Kidney (tissue), 14 donors: ENCODE data around the gene FTH1. TPM values are rescaled to one million over a fixed set of nuclear protein-coding genes. Genes with fewer than 3 reads are reported as not detected.
A peak's percentile ranks its signal among the peaks of the same experiment; 100 is the strongest.

Experiments
- DNase-seq, 5 donors: peaks; one replicate each; pipeline ENCODE4 v3.0.0-alpha.2; 2013 to 2020
- FAIRE-seq: peaks from 2 replicates; lab custom pipeline; 2012; peaks lifted over from hg19 to GRCh38; lab: Jason Lieb, UNC
- H3K27ac ChIP-seq, 2 donors: one replicate each; pipeline ENCODE4 v1.7.0; 2013; ENCODE audit warnings: low read depth in 2 of 2, low read length in 2 of 2, inconsistent platforms in 1 of 2
- H3K27me3 ChIP-seq: one replicate; pipeline ENCODE4 v1.7.1; 2013; ENCODE audit warnings: low read length, inconsistent platforms; ENCODE audit not compliant: control insufficient read depth, insufficient read depth
- H3K36me3 ChIP-seq, 3 donors: one replicate each; pipeline versions ENCODE4 v1.7.0 to v1.7.1; 2013; ENCODE audit warnings: low read length in 3 of 3, control low read depth in 1 of 3, inconsistent platforms in 1 of 3; ENCODE audit not compliant: insufficient read depth in 3 of 3, control insufficient read depth in 2 of 3
- H3K4me1 ChIP-seq, 3 donors: one replicate each; pipeline versions ENCODE4 v1.7.0 to v1.7.1; 2013; ENCODE audit warnings: low read length in 3 of 3, inconsistent platforms in 1 of 3, low read depth in 1 of 3; ENCODE audit not compliant: control insufficient read depth in 2 of 3, insufficient read depth in 2 of 3
- H3K4me3 ChIP-seq, 3 donors: one replicate each; pipeline versions ENCODE4 v1.7.0 to v1.8.1; 2013; ENCODE audit warnings: low read length in 3 of 3, control low read depth in 1 of 3, inconsistent platforms in 1 of 3
- H3K9ac ChIP-seq, 3 donors: one replicate each; pipeline versions ENCODE4 v1.7.0 to v1.7.1; 2013; ENCODE audit warnings: low read length in 3 of 3, control low read depth in 1 of 3, inconsistent platforms in 1 of 3
- H3K9me3 ChIP-seq, 3 donors: one replicate each; pipeline versions ENCODE4 v1.7.0 to v1.7.1; 2013; ENCODE audit warnings: low read length in 3 of 3, control low read depth in 1 of 3, inconsistent platforms in 1 of 3; ENCODE audit not compliant: control insufficient read depth in 2 of 3, insufficient read depth in 1 of 3
- intact Hi-C: fragments of 100-400 bp; cut with DNase I; formaldehyde crosslinking; loops from one replicate; pipeline ENCODE4 v1.11.1; 2022
- polyA plus RNA-seq: library from polyadenylated mRNA; stranded (reverse); fragments of 350-450 nt; fragmentation: Illumina TruSeq; extraction: RNeasy Lipid Tissue Mini Kit (QIAGEN cat#74804); gene quantifications from one replicate; pipeline ENCODE4 v1.2.3, GENCODE V29; 2014; ENCODE audit warnings: low read depth, low replicate concordance; ENCODE audit not compliant: insufficient read depth
- total RNA-seq: library from RNA; stranded (reverse); fragmentation: NEBNext Ultra II Directional; extraction: Animal tissue kit (Norgen Biotek cat#: 25700); gene quantifications from one replicate; pipeline ENCODE4 v1.2.1, GENCODE V29; 2021
- TF ChIP-seq, protein P1 (sequence below): IDR thresholded peaks from 3 replicates; pipeline ENCODE4 v1.5.1; 2012; ENCODE audit warnings: mild to moderate bottlenecking, moderate library complexity, borderline replicate concordance; ENCODE audit not compliant: insufficient read depth; ENCODE audit errors: extremely low read depth
- donor health status: control.
- donor health status: control.
- donor health status: control.
- donor health status: control.
- donor health status: control.
- donor health status: DM: yes; HTN: yes; CAD: no.
- donor health status: Normal renal cell carcinoma (clear cell type).

Gene FTH1
- total and polyA plus RNA-seq, 2 donors from 2014 or later = 3,221 to 7,914 TPM

DNA sequence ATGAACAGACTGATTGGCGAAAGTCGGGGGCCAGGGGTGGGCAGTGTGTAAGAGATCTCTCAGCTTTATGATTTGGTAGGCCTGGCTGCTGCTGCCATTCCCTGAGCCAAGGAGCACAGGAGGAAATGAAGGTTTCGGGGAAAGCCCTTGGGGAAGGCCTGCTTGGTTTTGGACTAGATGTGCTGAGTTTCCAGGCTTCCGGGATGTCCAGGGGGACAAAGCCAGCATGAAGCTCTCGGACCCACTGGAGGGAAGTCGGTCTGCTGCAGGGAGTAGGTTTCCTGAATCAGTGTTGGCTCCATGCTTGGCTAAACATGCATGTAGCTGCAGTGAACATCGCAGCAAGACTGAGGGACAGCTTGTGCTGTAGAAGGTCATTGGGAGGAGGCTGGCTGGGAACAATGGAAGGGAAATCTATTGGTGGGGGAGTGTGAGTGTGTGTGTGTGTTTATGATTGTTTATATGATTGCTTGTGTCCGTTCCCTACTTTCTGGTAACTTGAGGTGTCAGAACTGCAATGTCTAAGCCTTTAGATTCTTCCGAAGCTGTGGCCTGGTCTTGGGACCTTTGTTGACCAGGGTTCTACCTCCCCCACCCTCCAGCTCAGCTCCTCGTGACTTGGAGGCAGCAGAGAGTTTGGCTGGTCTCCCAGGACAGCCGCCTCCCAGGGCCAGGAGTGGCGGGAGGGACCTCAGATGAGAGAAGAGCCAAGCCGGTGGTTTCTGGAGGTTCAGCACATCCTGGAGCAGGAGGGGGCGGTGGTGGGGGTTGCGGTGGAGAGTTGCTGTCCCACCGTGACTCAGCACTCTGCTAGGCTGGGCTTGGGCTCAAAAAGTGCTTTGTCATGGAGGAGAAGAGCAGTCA, 4.0 kb upstream of the FTH1 start:
- H3K9me3 ChIP-seq = no peaks in the 10 kb centered on the region
- no peak for FAIRE-seq
- peaks cover 20 to 54% (median 46%) of the 10 kb centered on the region in 3 donors for H3K4me1 ChIP-seq
- peak overlapping the region in 2 of 3 donors; percentile 6 to 49 for H3K9ac ChIP-seq
- intact Hi-C loops = no loop called here
- TF ChIP-seq, protein P1, sequence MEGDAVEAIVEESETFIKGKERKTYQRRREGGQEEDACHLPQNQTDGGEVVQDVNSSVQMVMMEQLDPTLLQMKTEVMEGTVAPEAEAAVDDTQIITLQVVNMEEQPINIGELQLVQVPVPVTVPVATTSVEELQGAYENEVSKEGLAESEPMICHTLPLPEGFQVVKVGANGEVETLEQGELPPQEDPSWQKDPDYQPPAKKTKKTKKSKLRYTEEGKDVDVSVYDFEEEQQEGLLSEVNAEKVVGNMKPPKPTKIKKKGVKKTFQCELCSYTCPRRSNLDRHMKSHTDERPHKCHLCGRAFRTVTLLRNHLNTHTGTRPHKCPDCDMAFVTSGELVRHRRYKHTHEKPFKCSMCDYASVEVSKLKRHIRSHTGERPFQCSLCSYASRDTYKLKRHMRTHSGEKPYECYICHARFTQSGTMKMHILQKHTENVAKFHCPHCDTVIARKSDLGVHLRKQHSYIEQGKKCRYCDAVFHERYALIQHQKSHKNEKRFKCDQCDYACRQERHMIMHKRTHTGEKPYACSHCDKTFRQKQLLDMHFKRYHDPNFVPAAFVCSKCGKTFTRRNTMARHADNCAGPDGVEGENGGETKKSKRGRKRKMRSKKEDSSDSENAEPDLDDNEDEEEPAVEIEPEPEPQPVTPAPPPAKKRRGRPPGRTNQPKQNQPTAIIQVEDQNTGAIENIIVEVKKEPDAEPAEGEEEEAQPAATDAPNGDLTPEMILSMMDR = no peak
- H3K4me3 ChIP-seq = peak overlapping the region in 2 of 3 donors; percentile 0 to 37
- H3K36me3 ChIP-seq = no peaks in the 10 kb centered on the region
- peak; percentile 96 to 99 (median 97) for DNase-seq
- H3K27me3 ChIP-seq = no peaks in the 10 kb centered on the region
- peak overlapping the region; percentile 89 to 94 for H3K27ac ChIP-seq

DNA sequence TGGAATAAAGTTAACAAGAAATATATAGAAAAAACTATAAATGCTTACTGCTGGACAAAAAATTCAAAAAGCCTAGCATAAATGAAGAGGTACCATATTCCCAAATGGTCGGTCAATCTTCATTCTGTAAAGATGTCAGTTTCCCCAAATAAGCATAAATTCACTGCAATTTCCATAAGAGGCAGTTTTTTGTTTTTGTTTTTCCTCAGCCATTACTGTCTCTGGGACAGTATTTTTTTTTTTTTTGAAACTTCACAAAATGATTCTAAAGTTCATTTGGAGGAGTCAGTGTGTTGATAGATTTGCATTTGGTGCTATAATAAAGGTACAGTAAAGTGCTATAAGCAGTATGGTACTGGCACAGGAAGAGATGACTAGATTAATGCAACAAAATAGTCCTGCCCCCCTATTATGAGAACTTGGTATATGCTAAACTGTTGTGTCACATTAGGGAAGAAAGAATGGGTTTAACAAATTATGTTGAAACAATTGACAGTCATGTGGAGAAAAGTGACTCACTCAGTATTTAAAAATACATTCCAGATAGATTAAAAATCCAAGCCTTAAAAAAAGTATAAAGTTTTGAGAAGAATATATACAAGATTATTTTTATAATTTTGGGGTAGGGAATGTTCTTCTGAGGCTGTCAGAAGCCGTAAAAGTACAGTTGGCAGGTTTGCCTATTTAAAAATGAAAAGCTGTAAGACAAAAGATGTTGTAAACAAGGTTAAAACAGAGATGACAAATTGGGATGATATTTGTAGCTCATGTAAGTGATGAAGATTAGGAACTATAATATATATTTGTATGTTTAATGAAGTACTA, 2.6 kb upstream of the FTH1 start:
- peaks cover 22 to 47% (median 46%) of the 10 kb centered on the region in 3 donors for H3K4me1 ChIP-seq

DNA sequence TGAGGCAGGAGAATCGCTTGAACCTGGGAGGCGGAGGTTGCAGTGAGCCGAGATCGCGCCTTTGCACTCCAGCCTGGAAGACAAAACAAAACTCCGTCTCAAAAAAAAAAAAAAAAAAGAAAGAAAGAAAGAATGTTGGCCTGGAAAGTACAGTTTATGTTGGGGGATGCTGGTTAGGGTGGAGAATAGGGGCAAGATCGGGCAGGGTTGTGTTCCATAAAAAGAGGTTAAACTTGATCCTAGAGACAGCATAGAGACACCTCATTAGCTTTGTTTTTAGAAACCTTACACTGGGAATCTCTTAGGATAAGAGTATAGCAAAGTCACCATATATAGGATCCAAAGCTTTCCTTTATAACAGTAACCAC, 1.9 kb upstream of the FTH1 start:
- no peaks in the 10 kb centered on the region for H3K27me3 ChIP-seq
- no peak overlapping the region for H3K27ac ChIP-seq
- peaks cover 22 to 47% (median 45%) of the 10 kb centered on the region in 3 donors for H3K4me1 ChIP-seq
- no peak overlapping the region for H3K9ac ChIP-seq
- no peak for FAIRE-seq
- H3K36me3 ChIP-seq = peaks cover 8 to 14% (median 13%) of the 10 kb centered on the region in 3 donors
- H3K9me3 ChIP-seq = no peaks in the 10 kb centered on the region
- TF ChIP-seq, protein P1 = no peak
- DNase-seq = peak in 1 of 5 donors; percentile 14
- intact Hi-C loops = no loop called here
- H3K4me3 ChIP-seq = no peak overlapping the region

More for the DNA sequence above, 2.6 kb upstream of the FTH1 start:
- Histone ChIP-seq H3K4me3 (no peak overlapping the region), H3K27ac (peak overlapping the region; percentile 89 to 94), H3K36me3 (peaks cover 4 to 7% (median 6%) of the 10 kb centered on the region in 3 donors), H3K27me3 (no peaks in the 10 kb centered on the region), H3K9me3 (no peaks in the 10 kb centered on the region), H3K9ac (no peak overlapping the region)
- FAIRE-seq (no peak), DNase-seq (no peak)
- TF ChIP-seq, protein P1 = no peak
- intact Hi-C loops = no loop called here
